ENCODE measurements around the gene ADAMTSL3. TPM values are rescaled to one million over a fixed set of nuclear protein-coding genes. Genes with fewer than 3 reads are reported as not detected.

ADAMTSL3 gene
- total and polyA plus RNA-seq, 2 donors (not counting 1 experiment from before 2014, with no cell fraction given): 0.01 TPM; not detected in 1

GRCh38 chr15:83721031-83721430, 67.1 kb downstream of the ADAMTSL3 start:
- Histone ChIP-seq H3K4me2 (replicated peaks; ENCODE audit: low read depth, low read length, poor library complexity, severe bottlenecking) (no peak overlapping the region), H4K20me1 (ENCODE audit: control insufficient read depth, insufficient read depth, low read length, poor library complexity, severe bottlenecking) (no peaks in the 10 kb centered on the region), H3K79me2 (ENCODE audit: control insufficient read depth, insufficient read depth, low read length) (no peaks in the 10 kb centered on the region), H3K36me3 (replicated peaks in 1 of 2; ENCODE audit: control extremely low read depth in 1 of 2, control insufficient read depth in 1 of 2, extremely low read depth in 1 of 2, insufficient read depth in 2 of 2, low read length in 1 of 2) (no peaks in the 10 kb centered on the region), H3K9ac (ENCODE audit: low read length) (no peak overlapping the region), H3K9me3 (ENCODE audit: control extremely low read depth in 1 of 3, control insufficient read depth in 2 of 3, insufficient read depth in 1 of 3, low read length in 2 of 3) (no peaks in the 10 kb centered on the region), H2AFZ (ENCODE audit: insufficient read depth, low read depth, low read length, poor library complexity, severe bottlenecking) (no peak overlapping the region), H3K4me3 (ENCODE audit: control extremely low read depth in 1 of 5, extremely low read depth in 1 of 5, insufficient read depth in 1 of 5, low read depth in 2 of 5, low read length in 4 of 5) (no peak overlapping the region), H3K27me3 (replicated peaks in 1 of 4; ENCODE audit: control extremely low read depth in 1 of 4, control insufficient read depth in 3 of 4, insufficient read depth in 4 of 4, low read length in 3 of 4) (no peaks in the 10 kb centered on the region), H3K4me1 (ENCODE audit: control insufficient read depth in 2 of 2, insufficient read depth in 2 of 2, low read length in 2 of 2) (no peaks in the 10 kb centered on the region), H3K27ac (ENCODE audit: low read length in 2 of 2) (no peak overlapping the region)
- CTCF ChIA-PET: no interaction called here
- DNase-seq (no peak), ATAC-seq (ENCODE audit: low read depth) (no peak)
- Mint-ChIP-seq H3K27me3 (peaks cover 10% of the 10 kb centered on the region), H3K4me3 (no peak overlapping the region), H3K4me1 (no peaks in the 10 kb centered on the region), H3K9me3 (ENCODE audit: insufficient read depth) (no peaks in the 10 kb centered on the region), H3K27ac (no peak overlapping the region)
- no peak for TF ChIP-seq EZH2 (IDR thresholded peaks at IDR 0.05; ENCODE audit: borderline replicate concordance, insufficient read depth, low read depth, low read length, poor library complexity, severe bottlenecking)
- TF ChIP-seq, protein P1, sequence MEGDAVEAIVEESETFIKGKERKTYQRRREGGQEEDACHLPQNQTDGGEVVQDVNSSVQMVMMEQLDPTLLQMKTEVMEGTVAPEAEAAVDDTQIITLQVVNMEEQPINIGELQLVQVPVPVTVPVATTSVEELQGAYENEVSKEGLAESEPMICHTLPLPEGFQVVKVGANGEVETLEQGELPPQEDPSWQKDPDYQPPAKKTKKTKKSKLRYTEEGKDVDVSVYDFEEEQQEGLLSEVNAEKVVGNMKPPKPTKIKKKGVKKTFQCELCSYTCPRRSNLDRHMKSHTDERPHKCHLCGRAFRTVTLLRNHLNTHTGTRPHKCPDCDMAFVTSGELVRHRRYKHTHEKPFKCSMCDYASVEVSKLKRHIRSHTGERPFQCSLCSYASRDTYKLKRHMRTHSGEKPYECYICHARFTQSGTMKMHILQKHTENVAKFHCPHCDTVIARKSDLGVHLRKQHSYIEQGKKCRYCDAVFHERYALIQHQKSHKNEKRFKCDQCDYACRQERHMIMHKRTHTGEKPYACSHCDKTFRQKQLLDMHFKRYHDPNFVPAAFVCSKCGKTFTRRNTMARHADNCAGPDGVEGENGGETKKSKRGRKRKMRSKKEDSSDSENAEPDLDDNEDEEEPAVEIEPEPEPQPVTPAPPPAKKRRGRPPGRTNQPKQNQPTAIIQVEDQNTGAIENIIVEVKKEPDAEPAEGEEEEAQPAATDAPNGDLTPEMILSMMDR (IDR thresholded peaks at IDR 0.05): no peak
- POLR2A ChIA-PET: no interaction called here
- intact Hi-C loops (cut with micrococcal nuclease): no loop called here

DNA sequence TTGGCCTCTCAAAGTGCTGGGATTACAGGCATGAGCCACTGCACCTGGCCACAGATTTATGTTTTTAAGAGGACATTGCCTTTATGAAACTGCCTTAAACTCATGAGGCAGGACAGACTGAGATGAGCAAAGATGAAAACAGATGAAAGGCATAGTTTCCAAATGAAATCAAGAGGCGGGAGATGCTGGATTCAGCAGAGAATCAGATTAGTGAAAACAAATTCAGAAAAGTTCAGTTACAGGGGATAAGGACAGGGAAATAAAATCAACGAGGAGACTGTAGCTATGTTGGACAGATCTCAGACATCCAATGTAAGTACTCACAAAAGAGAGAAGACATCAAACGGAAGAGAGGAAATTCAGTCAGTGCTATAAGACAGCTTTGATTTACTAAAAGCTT, 68.1 kb downstream of the ADAMTSL3 start:
- peaks cover 10% of the 10 kb centered on the region for H3K27me3 Mint-ChIP-seq
- H3K9me3 Mint-ChIP-seq (ENCODE audit: insufficient read depth): no peaks in the 10 kb centered on the region
- WGBS (ENCODE audit: insufficient coverage): 100% methylated on average over 1 of the region's 3 CpGs
- H3K4me3 Mint-ChIP-seq: no peak overlapping the region
- CTCF ChIA-PET: no interaction called here
- no peaks in the 10 kb centered on the region for H3K36me3 ChIP-seq (replicated peaks in 1 of 2; ENCODE audit: control extremely low read depth in 1 of 2, control insufficient read depth in 1 of 2, extremely low read depth in 1 of 2, insufficient read depth in 2 of 2, low read length in 1 of 2)
- H3K27ac ChIP-seq (ENCODE audit: low read length in 2 of 2): no peak overlapping the region
- no peak overlapping the region for H3K9ac ChIP-seq (ENCODE audit: low read length)
- intact Hi-C loops (cut with micrococcal nuclease): no loop called here
- H3K9me3 ChIP-seq (ENCODE audit: control extremely low read depth in 1 of 3, control insufficient read depth in 2 of 3, insufficient read depth in 1 of 3, low read length in 2 of 3): no peaks in the 10 kb centered on the region
- no peak overlapping the region for H3K27ac Mint-ChIP-seq
- H3K4me1 ChIP-seq (ENCODE audit: control insufficient read depth in 2 of 2, insufficient read depth in 2 of 2, low read length in 2 of 2): no peaks in the 10 kb centered on the region
- no peaks in the 10 kb centered on the region for H3K79me2 ChIP-seq (ENCODE audit: control insufficient read depth, insufficient read depth, low read length)
- no peak for DNase-seq
- POLR2A ChIA-PET: no interaction called here
- H3K4me3 ChIP-seq (ENCODE audit: control extremely low read depth in 1 of 5, extremely low read depth in 1 of 5, insufficient read depth in 1 of 5, low read depth in 2 of 5, low read length in 4 of 5): no peak overlapping the region
- H3K4me2 ChIP-seq (replicated peaks; ENCODE audit: low read depth, low read length, poor library complexity, severe bottlenecking): no peak overlapping the region
- H3K27me3 ChIP-seq (replicated peaks in 1 of 4; ENCODE audit: control extremely low read depth in 1 of 4, control insufficient read depth in 3 of 4, insufficient read depth in 4 of 4, low read length in 3 of 4): no peaks in the 10 kb centered on the region
- no peaks in the 10 kb centered on the region for H3K4me1 Mint-ChIP-seq
- ATAC-seq (ENCODE audit: low read depth): no peak
- H4K20me1 ChIP-seq (ENCODE audit: control insufficient read depth, insufficient read depth, low read length, poor library complexity, severe bottlenecking): no peaks in the 10 kb centered on the region
- TF ChIP-seq EZH2 (IDR thresholded peaks at IDR 0.05; ENCODE audit: borderline replicate concordance, insufficient read depth, low read depth, low read length, poor library complexity, severe bottlenecking): no peak
- TF ChIP-seq, protein P1 (IDR thresholded peaks at IDR 0.05): no peak
- H2AFZ ChIP-seq (ENCODE audit: insufficient read depth, low read depth, low read length, poor library complexity, severe bottlenecking): no peak overlapping the region
